Ramos (cell line): ENCODE results near the gene CD93.

Experiments used
- in situ Hi-C: fragments of 300-500 bp; cut with MboI; formaldehyde crosslinking; loops from one replicate; pipeline ENCODE4 v1.14.3; 2022; ENCODE audit warnings: low sequenced_read_pairs; ENCODE audit not compliant: unreplicated experiment

Gene CD93

GRCh38 chr20:23063581-23063980 is 22.5 kb downstream of the CD93 start:
- in situ Hi-C loops, result no loop called here

GRCh38 chr20:23063168-23063567 is 23.0 kb downstream of the CD93 start:
- in situ Hi-C loops, result no loop called here

- in situ Hi-C loops, result no loop called here
Observed at GRCh38 chr20:23062632-23063031, 23.5 kb downstream of the CD93 start.

GRCh38 chr20:23061734-23062561 is 24.2 kb downstream of the CD93 start:
- in situ Hi-C loops, result no loop called here

GRCh38 chr20:23061262-23061661 is 24.9 kb downstream of the CD93 start:
- in situ Hi-C loops, result no loop called here

GRCh38 chr20:23060629-23061028 is 25.5 kb downstream of the CD93 start:
- in situ Hi-C loops, result no loop called here

- in situ Hi-C loops, result no loop called here
Observed at GRCh38 chr20:23059846-23060245, 26.3 kb downstream of the CD93 start.

GRCh38 chr20:23059001-23059400 is 27.1 kb downstream of the CD93 start:
- in situ Hi-C loops, result no loop called here

- in situ Hi-C loops, result no loop called here
Observed at GRCh38 chr20:23058240-23058639, 27.9 kb downstream of the CD93 start.

GRCh38 chr20:23052904-23053303 is 33.2 kb downstream of the CD93 start:
- in situ Hi-C loops, result no loop called here

- in situ Hi-C loops, result no loop called here
Observed at GRCh38 chr20:23050847-23051627, 35.1 kb downstream of the CD93 start.

- in situ Hi-C loops, result no loop called here
Observed at GRCh38 chr20:23050076-23050838, 35.9 kb downstream of the CD93 start.

GRCh38 chr20:23049201-23050075 is 36.7 kb downstream of the CD93 start, which contains the start of gene THBD:
THBD (minus strand) TSS chr20:23049672; CDS start chr20:23049504, 168 bp downstream.
- in situ Hi-C loops, result no loop called here

- in situ Hi-C loops, result no loop called here
Observed at GRCh38 chr20:23048283-23049200, 37.6 kb downstream of the CD93 start.

GRCh38 chr20:23047738-23048214 is 38.3 kb downstream of the CD93 start:
- in situ Hi-C loops, result no loop called here

GRCh38 chr20:23047001-23047737 is 39.0 kb downstream of the CD93 start:
- in situ Hi-C loops, result no loop called here

GRCh38 chr20:23046431-23046830 is 39.7 kb downstream of the CD93 start:
- in situ Hi-C loops, result no loop called here

GRCh38 chr20:23043376-23043775 is 42.7 kb downstream of the CD93 start:
- in situ Hi-C loops, result no loop called here
